ENCODE measurements around the gene GFOD1.
A peak's percentile ranks its signal among the peaks of the same experiment; 100 is the strongest.
"Not testable (repeated sequence)": the region's sequence is repeated elsewhere in the genome, so short reads cannot be mapped to it uniquely, and the experiment has no call there.

Gene GFOD1

GRCh38 chr6:13437218-13437996 lies 50.0 kb downstream of the GFOD1 start:
- DNase-seq: no peak

DNA sequence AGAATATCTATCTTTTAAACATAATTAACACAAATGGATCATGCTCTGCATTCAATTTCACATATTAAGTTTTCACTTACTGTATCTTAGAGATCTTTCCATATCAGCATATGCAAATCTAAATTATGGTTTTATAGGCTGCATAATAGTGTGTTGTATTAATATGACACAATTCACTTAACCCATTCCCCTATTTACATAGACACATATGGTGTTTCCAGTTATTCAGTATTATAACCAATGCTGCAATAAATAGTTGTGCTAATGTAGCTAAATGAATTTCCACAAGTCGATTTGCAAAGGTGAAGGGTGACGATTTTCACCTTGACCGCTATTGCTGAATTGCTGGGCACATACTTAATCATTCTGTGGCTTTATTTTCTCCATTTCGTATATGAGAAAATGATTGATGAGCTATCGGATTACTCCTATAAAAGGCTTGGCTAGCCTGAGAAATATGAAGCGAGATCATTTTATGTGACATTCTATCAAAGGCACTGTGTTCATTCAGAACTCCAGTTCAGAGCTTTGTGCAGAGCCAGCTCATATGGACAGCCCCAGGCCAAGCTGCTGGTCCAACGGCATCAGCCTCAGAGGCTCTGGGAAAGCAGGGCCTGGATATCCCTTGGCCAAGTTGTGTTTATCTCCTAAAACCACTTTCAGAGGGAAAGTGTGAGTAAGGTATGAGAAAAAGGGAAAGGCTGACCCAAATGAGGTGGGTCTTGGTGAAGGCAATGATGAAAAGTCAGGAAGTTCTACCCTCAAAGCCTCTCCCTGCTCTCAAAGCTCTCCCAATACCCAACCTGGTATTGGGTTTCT lies 50.8 kb downstream of the GFOD1 start:
- DNase-seq: no peak

- no peak for DNase-seq
Observed at GRCh38 chr6:13435477-13436246, 51.7 kb downstream of the GFOD1 start.

GRCh38 chr6:13434777-13435176 lies 52.6 kb downstream of the GFOD1 start:
- DNase-seq: no peak

GRCh38 chr6:13434135-13434775 lies 53.1 kb downstream of the GFOD1 start:
- DNase-seq: not testable (repeated sequence)

DNA sequence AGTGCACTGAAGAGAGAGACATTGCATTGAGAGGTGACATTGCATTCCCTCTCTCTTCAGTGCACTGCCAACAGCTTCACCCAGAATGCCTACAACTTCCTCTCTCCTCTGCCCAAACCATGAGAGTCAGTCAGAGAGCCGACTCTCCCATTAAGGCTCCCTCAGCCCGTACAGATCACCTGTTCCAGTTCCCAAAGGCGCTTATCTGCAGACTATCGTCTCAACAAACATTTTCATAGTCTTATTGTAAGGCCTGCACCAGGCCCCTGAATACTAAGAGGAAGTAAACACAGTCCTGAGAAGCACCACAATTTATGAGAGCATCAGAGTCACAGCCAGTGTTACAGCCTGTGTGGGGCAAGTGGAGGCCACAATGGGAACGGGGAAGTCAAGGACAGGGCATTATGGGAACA lies 53.7 kb downstream of the GFOD1 start:
- peak; percentile 85 for DNase-seq

- peak; percentile 66 for DNase-seq
Observed at GRCh38 chr6:13432526-13433184, 54.7 kb downstream of the GFOD1 start.

DNA sequence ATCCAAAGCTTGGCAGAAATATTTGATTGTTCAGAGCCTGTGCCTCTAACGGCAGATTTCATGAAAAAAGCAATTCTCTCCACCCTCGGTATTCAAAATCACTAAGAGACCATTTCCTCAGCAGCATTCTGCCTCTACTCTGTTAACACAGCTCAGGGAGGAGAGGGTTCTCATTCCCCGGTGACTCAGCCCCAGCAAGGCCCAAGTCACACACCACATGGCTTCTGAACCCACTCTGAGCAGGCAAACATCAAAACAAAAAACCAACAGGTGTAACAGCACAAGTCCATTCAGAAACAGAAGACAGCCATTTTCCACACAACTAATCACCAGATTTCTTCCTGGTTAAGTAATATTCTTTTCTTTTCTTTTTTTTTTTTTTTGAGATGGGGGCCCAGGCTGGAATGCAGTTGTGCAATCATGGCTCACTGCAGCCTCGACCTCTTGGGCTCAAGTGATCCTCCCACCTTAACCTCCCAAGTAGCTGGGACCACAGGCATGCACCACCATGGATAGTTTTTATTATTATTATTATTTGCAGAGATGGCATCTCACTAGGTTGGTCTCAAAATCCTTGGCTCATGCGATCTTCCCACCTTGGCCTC lies 55.4 kb downstream of the GFOD1 start:
- DNase-seq: no peak

DNA sequence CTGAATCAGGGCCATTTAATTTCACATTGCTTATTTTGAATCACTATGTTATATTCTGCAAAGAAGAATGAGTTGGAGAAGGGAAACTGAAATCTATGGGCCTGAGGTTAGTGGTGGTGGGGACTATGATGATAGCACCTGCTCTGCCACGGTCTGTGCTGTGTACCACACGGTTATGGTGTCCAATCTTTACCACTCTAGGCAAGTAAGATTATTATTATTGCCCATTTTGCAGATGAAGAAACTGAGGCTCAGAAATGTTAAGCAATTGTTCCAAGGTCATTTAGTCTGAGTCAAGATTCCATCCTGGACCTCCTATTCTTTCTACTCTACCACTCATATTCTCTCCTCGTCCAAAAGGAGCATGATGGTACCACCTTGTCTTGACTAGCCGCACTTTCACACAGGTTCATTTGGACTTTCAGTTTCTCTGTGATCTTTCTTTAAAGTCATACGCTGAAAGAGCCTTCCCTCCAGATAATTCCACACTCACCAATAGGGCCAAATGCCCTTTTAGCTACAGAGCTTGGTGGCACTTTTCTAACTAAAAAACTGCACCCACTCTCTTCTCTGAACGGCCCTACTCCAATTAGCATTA lies 56.2 kb downstream of the GFOD1 start:
- no peak for DNase-seq

DNA sequence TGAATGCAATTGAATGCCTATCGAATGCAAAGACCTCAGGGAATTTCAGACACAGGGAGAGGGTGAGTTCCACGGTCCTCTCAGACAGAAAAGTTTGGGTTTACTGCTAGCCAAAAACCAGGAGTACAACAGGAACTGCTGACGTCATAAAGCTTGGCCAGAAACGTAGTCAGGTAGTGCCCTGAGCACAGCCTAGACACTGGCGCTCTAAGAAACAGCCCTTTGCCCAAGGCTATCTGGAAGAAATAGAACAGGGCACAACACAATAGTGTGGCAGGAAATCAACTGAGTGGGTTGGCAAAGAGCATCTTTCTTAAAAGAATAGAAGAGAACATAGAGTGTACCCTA lies 58.0 kb downstream of the GFOD1 start:
- no peak for DNase-seq

DNA sequence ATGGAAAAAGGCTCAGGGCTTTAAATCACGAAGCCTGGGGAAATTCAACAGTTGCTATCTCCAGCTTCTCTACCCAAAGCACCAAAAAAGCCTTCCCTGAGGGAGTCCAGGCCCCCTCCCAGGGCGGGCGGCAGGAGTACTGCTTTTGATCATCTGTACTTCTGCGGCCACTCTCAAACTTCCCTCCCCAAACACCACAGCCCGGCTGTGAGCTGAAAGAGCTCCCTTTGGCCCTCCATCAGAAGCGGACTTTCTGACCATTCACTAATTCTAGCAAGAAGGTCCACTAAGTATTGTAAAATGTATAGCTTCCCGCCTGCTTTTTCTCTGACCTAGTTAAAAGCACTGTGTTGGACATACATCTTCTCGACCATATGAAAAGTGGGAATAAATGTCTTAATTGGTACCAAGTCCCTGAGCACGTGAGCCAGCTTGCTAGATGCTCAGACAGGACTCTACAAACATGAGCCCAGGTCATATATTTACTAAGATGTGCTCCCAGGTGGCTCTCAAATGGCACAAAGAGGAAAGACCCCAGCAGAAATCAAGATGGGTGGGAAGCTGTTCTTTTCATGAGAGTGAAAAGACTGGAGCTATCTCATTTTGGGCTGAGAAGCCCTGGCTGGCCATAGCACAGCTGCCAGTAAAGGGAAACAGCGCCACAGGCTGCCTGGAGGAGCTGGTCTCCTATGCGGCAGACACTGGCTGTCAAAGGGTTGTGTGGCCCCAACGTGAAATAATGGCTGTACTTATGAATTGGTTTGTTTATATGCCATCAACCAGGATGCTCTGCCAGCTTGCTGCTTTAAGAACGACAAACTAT lies 58.6 kb downstream of the GFOD1 start:
- DNase-seq: no peak

GRCh38 chr6:13427801-13428582 lies 59.4 kb downstream of the GFOD1 start:
- peak; percentile 88 for DNase-seq

- DNase-seq: no peak
Observed at GRCh38 chr6:13427316-13427715, 60.1 kb downstream of the GFOD1 start.

DNA sequence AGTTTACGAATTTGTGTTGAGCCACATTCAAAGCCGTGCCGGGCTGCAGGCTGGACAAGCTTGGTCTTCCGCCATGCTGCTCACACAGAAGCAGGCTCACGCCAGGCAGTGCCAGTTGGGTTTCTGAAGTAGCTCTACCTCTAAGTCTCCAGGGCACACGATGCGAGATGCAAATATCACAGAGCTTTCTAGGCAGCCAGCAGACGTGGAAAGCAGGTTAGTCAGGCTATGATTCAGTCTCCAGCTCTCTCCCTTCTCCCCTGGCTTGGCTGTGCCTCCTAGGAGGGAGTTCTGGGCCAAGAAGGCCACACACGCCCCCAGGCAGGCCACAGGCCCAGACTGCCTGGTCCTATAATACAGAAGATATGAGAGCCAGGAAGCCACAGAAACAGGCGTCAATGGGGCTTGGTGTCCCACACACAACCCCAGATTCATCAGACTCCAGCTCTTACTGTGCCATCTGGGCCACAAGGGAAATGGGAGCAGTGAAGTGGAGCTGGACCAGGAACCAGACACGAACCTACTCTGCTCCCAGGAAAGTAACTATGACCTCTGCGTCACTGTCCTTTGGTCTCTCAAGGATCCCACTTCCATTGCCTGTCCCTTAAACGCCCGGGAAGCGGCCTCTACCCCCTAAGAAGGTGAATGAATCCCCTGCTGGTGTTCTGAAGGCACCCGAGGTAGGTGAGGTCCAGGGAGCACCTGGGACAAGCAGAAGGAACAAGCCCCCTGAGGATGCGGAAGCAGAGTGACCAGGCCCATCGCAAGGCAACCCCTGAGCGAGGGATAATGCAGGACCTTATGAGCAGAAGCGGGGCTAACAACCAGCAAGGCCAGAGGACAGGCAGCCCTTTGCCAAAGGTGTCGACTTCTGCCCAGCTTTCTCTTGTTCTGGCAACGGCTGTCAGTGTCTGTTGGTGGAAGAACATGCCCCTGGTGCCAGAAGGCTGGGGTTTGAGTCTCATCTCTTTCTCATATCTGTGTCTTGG lies 61.2 kb downstream of the GFOD1 start:
- DNase-seq: no peak

DNA sequence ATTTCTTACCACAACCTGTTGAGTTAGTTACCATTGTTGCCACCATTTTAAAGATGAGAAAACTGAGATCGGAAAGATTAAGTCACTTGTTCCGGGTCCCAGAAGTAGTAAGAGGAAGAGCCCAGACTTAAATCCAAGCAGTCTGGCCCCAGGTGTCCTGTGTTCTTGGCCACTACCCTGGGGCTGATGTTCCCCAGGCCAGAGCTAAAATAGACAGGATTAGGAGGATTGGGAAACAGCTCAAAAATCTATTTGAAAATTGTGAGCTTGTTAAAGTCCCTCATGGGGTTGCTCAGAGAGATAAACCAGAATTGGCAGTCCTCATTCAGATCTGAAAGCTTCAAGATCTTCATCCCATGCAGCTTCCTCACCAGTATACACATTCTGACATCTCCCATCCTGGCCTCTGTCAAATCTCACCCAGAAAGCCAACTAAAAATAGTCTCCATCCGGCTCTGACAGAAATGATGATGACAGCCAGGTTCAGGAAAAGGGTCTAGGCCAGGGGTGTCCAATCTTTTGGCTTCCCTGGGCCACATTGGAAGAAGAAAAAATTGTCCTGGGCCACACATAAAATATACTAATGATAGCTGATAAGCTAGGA lies 62.0 kb downstream of the GFOD1 start:
- no peak for DNase-seq

- no peak for DNase-seq
Observed at GRCh38 chr6:13423252-13423651, 64.1 kb downstream of the GFOD1 start.

GRCh38 chr6:13422681-13423221 lies 64.6 kb downstream of the GFOD1 start:
- no peak for DNase-seq

All from MV-4-11 (cell line).